Testis (tissue), 2 donors: ENCODE measurements around the gene MEGF11.

Source experiments
- POLR2A ChIP-seq: fragments of 450-650 bp; IDR thresholded peaks from one replicate; pipeline ENCODE4 v1.6.1; 2017; ENCODE audit warnings: antibody characterized with exemption, mild to moderate bottlenecking, moderate library complexity
- TF ChIP-seq, protein P1 (sequence below), 3 experiments: fragments of 450-650 bp in 2 of 3; fragments of 200-600 bp in 1 of 3; sonication (generic) in 1 of 3; IDR thresholded peaks; one replicate each; pipeline ENCODE4 v1.5.1; 2016 to 2019; ENCODE audit warnings: antibody characterized with exemption in 3 of 3, mild to moderate bottlenecking in 2 of 3, moderate library complexity in 1 of 3

DNA sequence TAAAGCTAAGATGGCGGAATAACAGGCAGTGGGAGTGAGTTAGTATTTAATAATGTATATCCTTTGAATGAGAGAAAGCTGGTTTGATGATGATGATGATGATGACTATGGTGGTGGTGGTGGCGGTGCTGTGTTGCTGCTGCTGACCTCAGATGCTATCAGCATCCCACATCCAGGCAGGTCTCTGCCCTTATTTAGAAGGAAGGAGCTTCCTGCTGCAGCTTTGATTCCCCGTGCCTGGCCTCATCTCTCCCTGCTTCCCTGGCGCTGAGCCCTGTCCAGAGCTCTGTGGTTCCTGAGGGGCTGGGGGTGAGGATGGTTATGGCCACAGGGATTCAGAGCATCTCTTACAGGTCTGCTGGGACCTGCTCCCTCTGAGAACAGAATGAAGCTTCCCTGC is 311.1 kb downstream of the MEGF11 start:
- no peak for TF ChIP-seq POLR2A
- TF ChIP-seq, protein P1, sequence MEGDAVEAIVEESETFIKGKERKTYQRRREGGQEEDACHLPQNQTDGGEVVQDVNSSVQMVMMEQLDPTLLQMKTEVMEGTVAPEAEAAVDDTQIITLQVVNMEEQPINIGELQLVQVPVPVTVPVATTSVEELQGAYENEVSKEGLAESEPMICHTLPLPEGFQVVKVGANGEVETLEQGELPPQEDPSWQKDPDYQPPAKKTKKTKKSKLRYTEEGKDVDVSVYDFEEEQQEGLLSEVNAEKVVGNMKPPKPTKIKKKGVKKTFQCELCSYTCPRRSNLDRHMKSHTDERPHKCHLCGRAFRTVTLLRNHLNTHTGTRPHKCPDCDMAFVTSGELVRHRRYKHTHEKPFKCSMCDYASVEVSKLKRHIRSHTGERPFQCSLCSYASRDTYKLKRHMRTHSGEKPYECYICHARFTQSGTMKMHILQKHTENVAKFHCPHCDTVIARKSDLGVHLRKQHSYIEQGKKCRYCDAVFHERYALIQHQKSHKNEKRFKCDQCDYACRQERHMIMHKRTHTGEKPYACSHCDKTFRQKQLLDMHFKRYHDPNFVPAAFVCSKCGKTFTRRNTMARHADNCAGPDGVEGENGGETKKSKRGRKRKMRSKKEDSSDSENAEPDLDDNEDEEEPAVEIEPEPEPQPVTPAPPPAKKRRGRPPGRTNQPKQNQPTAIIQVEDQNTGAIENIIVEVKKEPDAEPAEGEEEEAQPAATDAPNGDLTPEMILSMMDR (IDR thresholded peaks at IDR 0.05) = no peak
